Measurements from ENCODE around the gene PRSS36.
"Not testable (repeated sequence)": the region's sequence is repeated elsewhere in the genome, so short reads cannot be mapped to it uniquely, and the experiment has no call there.

PRSS36 gene

DNA sequence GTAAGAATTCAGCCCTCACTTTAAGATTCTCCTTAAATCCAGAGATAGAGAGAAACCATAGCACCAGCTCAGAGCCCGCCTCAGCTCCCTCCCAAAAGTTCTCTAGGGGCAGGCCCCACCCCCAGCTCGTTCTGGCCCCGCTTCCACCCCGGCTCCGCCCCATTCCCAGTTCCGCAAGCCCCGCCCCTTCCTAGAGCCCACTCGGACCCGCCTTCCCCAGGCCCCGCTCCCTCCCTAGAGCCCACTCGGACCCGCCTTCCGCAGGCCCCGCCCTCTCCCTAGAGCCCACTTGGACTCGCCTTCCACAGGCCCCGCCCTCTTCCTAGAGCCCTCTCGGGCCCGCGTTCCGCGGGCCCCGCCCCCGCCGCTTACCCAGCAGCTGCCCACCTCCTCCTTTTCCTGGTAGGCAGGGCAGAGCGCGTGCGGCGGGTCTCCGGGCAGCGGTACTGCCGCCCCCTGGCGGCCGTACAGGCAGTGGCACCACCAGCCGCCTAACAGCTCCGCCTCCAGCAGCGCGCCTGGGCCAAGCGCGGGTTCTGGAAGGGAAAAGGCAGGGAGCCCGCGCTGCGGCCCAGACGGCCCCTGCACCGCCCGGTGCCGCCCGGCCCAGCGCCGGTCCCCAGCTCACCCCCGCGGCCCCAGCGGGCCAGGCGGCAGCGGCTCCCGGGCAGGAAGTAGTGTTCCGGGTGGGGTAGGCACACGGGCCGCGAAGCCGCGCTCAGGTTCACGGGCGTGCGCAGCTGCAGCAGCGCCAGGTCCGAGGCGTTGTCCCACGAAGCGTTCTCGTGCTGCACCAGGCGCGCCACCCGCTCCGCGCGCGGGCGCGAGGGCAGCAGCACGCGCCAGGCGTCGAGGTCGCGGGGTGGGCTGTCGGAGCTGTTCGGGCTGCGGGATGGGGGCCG lies 7.5 kb downstream of the PRSS36 start:
- DNase-seq (ENCODE audit: low read depth in 2 of 2, low spot score in 1 of 2), result peak; percentile 94 to 96

DNA sequence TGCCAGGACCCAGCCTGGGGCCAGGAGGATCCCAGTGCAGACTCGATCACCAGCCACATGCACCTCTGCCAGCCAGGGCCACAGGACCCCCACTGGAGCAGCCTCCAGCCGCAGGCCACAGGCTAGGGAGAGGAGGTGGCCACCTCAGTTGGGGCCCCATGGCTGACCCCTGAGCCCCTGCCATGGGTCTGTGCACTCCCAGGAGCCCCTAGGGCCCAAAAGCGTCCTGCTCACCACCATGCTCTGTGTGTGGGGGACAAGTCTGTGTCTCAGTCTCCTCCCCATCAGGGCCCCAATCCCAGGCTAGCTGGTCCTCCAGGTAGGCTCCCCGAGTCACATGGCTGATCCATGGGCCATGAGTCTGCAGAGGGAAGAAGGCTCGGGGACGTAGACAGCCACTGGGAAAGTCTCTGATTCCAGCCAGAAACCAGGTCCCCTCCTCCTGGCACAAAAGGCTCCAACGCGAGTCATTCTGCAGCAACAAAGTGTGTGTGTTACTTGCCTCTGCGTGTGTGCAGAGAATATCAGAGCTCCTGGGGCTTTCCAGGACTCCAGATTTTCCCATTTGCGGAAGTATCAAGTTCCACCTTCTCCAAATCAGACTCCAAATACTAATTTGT lies 8.3 kb downstream of the PRSS36 start:
- DNase-seq (ENCODE audit: low read depth in 2 of 2, low spot score in 1 of 2), result no peak

DNA sequence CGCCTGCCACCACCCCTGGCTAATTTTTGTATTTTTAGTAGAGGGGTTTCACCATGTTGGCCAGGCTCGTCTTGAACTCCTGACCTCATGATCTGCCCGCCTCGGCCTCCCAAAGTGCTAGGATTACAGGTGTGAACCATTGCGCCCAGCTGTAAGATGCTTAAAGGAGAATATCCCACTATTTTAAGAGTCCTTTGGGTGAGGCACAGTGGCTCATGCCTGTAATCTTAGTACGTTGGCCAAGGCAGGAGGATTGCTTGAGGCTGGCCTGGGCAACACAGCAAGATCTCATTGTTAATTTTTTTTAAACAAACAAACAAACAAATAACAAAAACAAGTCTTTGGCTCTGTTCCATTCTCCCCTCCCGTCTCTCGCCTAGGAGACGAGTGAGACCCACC lies 8.8 kb downstream of the PRSS36 start:
- DNase-seq (ENCODE audit: low read depth in 2 of 2, low spot score in 1 of 2), result not testable (repeated sequence)

DNA sequence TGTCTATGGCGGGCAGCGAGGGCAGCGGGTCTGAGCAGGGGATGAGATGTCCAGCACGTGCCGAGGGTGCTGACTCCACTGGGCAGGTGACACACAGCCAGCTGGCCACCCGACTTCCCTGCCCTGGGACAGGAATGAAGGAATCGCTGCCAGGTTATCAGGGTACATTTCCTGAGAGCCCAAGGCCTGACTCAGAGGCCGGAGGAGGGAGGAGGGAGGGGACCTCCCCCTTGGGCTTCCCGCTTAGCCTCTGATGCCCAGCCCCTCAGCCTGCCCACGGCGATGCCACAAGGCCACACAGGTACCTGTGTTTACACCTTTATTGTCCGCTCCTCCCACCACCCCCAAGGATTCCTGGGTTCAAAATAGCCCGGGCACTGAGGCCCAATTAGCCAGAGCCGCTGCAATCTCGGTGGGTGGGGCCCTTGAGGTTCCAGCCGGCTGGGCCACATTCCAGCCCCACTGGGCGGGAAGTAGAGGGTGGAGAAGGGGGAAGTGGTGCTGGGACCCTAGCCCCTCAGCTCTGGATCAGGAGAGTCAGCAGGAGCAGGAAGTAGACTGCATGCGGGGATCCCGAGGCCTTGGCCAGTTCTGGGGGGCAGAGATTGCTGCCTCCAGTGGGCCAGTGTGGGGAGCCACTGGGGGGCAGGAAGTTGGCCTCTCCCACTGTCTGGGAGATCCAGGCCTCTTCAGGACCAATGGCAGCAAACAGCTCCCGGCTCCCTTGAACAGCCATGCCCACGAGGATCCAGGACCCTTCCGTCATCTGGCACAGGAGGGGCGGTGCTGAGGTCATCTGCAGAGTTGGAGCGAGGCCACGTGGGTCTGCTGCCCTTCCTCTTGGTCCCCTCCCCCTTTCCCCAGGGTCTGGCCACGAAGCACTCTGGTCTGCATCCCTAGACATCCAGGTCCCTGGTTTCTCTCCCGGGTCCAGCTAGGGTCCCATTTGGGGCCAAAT lies 11.0 kb downstream of the PRSS36 start:
- DNase-seq (ENCODE audit: low read depth in 2 of 2, low spot score in 1 of 2), result no peak

DNA sequence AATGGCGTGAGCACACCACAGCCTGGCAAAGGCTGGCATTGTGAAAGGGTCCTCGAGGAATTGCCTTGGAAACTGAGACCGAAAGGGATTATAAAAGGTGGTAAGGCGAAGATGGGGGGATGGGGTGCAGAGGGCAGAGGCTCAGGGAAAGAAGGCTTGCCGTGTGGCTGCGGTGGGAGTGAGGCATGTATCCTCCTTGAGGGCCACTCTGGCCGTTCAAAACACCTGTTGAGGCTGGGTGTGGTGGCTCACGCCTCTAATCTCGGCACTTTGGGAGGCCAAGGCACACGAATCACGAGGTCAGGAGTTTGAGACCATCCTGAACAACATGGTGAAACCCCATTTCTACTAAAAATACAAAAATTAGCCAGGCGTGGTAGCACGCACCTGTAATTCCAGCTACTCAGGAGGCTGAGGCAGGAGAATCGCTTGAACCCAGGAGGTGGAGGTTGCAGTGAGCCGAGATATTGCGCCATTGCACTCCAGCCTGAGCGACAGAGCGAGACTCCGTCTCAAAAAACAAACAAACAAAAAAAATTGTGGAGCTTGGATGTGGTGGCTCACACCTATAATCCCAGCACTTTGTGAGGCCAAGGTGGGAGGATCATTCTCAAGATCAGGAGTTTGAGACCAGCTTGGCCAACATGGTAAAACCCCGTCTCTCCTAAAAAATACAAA lies 12.9 kb downstream of the PRSS36 start:
- DNase-seq (ENCODE audit: low read depth in 2 of 2, low spot score in 1 of 2), result not testable (repeated sequence)

DNA sequence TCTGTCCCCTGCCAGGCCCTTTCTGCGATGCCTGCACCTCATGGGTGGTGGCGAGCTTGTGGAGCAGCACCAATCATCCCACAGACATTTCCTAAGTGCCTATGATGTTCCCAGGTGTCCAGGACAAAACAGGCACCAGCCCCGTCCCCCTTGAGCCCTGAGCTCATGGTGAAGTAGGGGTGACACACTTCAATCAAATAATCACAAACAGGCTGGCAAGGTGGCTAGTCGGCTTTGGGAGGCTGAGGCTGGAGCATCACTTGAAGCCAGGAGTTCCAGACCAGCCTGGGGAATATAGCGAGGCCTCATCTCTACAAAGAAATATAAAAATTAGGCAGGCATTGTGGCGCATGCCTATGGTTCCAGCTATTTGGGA lies 13.6 kb downstream of the PRSS36 start:
- no peak for DNase-seq (ENCODE audit: low read depth in 2 of 2, low spot score in 1 of 2)

DNA sequence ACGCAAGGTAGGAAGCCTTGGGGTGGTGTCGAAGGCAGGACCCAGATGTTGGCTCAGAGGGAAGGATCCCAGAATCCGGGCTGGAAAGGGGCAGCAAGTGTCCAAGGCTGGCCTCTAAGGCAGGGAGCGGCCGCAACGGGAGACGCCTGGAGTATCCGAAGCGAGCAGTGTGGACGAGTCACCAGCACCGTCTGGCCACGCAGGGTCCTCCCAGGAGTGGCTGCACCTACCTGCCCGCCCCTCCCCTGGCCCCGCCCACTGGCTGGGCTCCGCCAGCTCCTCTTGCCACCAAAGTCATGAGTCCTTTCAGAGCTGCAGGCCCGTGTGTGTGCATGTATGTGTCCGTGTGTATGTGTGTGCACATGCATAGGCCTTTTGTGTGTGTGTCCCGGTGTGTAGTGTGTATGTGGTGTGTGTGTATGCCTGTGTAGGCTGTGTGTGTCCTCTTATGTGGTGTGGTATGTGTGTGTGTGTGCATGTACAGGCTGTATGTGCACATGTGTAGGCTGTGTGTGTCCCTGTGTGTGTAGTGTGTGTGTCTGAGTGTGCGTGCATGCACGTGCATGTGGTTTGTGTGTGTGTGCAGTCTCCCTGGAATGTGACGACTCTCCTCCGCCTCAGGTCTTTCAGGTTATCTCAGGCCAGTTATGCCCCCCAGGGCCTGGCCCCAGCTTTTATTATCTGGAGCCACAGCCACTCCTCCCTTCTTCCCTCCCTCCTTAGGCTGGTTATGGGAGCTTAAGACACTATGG lies 14.2 kb downstream of the PRSS36 start, which contains the start of gene PRSS8:
Gene PRSS8, minus strand, starts transcription at position 193 of the 752 bp plus-strand sequence. CDS start 229 bp downstream, outside the sequence.
- no peak for DNase-seq (ENCODE audit: low read depth in 2 of 2, low spot score in 1 of 2)

DNA sequence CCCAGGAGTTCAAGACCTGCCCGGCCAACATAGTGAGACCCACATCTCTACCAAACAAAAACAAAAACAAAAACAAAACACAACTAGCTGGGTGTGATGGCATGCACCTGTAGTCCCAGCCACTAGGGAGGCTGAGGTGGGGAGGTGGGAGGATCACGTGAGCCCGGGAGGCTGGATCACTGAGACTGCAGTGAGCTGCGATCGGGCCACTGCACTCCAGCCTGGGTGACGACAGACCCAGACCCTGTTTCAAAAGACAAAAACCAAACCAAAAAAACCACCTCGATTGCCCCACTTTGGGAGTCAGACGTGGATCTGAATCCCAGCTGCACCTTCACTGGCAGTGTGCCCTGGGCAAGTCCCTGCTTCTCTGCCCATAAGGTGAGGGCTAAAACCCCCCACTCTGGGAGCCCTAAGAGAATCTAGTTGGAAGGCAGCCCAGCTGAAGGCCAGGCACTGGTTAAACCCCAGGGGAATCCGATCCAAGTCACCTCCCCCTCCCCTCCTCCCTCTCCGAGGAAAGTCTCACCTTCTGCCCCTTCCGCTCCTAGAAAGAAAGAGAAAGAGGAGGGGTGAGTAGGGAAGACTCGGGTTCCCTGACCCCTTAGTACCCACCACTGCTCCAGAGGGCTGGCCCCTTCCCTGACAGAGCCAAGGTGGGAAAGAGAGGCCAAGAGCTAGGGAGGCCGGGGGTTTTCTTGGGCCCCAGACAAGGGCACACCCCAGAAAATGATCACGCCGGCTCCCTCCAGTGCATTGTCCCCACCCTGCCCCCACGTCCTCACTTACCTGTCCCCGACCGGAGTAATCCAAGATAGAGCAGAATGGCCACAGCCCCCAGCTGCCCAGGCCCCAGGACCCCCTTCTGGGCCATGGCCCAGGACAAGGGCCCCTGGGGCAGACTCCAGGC lies 15.0 kb downstream of the PRSS36 start:
- DNase-seq (ENCODE audit: low read depth in 2 of 2, low spot score in 1 of 2), result no peak

DNA sequence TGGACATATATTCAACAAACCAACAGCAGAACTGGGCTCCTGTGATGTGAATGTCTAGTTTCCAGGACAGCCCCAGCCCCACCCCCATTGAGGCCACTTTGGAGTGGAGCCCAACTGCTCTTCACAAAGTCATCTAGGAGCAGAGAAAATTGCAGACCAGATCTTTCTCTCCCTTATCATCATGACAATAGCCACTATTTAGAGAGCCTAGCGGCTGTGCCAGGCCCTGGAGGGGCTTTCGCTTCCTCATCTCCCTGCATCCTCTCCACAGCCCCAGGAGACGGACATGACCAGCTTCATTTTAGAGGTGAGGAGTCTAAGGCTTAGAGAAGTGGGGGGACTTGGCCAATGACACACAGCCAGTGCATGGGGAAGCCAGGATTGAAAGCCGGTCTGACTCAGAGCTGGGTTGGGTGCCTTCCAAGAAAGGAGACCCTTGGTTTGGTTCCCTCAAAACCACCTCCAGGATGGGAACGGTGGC lies 15.7 kb downstream of the PRSS36 start:
- no peak for DNase-seq (ENCODE audit: low read depth in 2 of 2, low spot score in 1 of 2)

DNA sequence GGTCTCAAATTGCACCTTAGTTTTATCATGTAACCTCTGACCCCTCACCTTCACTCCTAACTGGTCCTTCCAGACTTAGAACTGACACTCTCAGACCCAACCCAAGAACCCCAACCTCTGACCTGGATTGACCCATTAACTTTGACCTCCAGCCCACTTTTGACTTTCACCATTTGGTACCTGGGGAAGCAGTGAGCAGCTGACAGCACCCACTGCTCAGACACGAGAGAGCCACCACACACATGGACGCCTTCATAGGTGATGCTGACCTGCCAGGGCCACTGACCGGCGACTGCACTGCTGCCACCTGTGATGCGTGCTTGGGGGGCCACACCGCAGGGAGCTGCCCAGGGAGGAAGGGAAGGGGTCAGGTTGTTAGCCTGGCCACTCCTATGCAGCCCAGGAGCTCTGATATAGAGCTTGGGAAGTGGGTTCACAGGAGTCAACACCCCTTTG lies 16.8 kb downstream of the PRSS36 start:
- no peak for DNase-seq (ENCODE audit: low read depth in 2 of 2, low spot score in 1 of 2)

DNA sequence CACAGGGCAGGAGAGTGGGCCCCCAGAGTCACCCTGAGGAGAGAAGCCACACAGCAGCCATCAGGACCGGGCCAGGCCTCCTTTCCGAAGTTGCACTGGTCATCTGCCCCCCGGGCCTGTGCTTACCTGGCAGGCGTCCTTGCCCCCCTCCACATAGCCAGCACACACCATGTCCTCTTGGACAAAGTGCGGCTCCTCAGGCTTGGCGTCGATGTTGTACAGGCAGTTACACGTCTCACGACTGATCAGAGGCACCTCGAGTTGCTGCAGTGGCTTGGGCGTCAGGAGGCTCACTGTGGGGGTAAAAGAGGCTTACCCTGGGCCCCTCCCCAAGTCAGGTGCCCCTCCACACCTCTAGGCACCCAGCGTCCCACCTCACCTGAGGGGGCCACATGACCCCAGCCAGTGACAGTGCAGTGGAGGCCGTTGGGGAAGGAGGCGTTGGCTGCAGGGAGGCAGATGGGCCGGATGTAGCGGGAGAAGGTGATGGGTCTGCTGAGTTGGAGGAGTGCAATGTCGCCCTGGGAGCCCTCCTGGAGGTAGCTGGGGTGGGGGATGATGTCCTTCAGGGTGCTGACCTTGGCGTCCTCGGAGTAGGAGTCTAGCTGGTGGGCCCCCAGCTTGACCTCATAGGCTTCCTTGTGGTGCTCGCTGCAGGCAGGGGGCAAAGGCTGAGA lies 17.4 kb downstream of the PRSS36 start:
- no peak for DNase-seq (ENCODE audit: low read depth in 2 of 2, low spot score in 1 of 2)

DNA sequence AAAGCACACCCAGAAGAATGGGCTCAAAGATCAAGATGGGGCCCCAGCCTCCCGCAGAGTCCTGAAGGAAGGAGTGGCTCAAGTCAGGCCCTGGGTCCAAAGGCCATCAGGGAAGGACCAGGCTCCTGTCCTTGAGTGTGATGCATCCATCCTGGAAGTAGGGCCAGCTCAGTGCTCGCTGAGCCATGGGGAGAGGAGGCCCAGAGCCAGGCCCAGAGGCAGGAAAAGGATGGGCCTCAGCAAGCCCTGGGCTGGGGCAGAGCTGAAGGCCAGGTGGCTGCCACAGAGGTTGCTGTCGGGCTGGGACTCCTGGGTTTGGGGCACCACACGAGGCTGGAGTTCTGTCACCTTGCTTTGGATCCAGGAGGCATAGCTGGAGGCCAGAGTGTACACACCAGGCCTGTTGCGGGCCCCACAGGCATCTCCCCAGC lies 18.0 kb downstream of the PRSS36 start:
- no peak for DNase-seq (ENCODE audit: low read depth in 2 of 2, low spot score in 1 of 2)

DNA sequence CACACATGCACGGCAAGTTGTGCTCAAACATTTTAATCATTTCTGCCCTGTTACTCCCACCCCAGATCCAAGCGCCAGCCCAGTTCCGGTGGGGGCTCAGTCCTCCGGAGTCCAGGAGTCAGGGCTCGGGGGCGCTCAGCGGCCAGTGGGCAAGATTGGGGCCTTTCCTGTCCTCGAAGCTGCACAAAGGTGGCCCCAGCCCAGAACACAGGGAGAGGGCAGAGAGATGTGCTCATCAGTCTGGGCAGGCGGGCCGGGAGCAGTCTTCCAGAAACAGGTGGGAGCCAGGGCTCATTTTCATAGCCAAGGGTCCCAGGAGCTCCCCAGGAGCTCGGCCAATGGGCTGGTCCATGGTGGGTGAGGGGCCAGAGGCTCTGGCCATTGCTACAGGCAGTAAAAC lies 18.4 kb downstream of the PRSS36 start:
- DNase-seq (ENCODE audit: low read depth in 2 of 2, low spot score in 1 of 2), result no peak

DNA sequence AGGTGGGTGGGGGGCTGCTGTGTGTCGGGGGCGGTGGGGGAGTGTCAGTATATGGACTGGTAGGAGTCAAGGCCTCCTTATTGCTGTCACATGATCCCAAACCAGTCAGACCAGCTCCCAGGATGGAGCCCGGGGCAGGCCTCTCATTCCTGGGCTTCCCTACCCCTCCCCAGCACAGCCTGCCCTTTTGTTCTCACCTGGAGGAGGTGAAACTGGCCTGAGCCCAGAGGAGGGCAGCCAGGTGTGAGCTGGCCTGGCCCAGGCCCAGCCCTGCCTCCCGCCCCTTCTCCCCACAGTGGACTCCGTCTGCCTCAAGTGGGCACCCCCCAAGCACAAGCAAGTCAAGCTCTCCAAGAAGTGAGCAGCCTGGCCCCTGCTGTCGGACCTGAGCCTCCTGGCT lies 19.0 kb downstream of the PRSS36 start:
- DNase-seq (ENCODE audit: low read depth in 2 of 2, low spot score in 1 of 2), result no peak

DNA sequence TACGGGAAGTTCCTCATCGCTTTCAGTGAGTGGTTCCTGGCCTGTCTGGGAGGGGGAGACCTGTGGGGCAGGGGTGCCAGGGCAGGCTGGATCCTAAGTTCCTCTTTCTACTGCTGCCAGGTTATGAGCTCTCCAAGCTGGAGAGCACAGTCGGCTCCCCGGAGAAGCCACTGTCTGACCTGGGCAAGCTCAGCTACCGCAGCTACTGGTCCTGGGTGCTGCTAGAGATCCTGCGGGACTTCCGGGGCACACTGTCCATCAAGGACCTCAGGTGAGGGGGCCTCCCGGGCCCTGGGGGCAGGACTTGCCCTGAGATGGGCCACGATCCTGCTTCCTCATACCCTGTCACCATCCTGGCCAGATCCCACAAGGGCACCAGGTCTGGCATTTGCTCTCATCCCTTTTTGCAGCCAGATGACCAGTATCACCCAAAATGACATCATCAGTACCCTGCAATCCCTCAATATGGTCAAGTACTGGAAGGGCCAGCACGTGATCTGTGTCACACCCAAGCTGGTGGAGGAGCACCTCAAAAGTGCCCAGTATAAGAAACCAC lies 19.5 kb downstream of the PRSS36 start:
- no peak for DNase-seq (ENCODE audit: low read depth in 2 of 2, low spot score in 1 of 2)

DNA sequence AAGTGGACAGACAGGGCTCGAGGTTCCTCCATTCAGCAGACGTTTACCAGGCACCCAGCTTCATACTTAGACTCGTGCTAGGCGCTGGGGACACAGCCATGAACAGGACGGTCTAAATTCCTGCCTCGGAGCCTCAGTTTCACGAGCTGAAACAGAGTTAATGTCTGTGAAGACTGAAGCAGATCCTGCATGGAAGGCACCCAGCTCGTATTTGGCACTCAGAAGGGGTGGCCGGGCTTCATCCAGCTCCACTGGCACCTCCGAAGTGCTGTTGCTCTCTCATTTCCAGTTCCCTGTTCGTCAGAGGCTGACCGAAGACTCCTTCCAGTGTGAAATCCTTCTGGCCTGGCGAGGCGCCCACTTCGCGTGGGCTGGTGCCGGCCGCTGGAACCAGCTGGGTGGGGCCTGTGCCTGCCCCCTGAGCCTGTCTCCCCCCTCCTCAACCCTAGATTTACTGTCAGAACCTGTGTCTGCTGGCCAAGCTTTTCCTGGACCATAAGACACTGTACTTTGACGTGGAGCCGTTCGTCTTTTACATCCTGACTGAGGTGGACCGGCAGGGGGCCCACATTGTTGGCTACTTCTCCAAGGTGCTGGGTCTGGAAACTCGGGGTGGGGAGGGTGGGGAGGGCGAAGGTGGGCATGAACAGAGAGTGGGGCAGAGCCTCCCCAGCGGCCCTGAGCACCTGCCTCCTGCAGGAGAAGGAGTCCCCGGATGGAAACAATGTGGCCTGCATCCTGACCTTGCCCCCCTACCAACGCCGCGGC lies 20.1 kb downstream of the PRSS36 start:
- DNase-seq (ENCODE audit: low read depth in 2 of 2, low spot score in 1 of 2), result no peak
